Activated T-helper 1 cell treated with Interleukin-2 at 50 U/mL for 16 hours (primary cell): Measurements from ENCODE around the gene DMPK.
A peak's percentile ranks its signal among the peaks of the same experiment; 100 is the strongest.
"Not testable (repeated sequence)": the region's sequence is repeated elsewhere in the genome, so short reads cannot be mapped to it uniquely, and the experiment has no call there.

Experiments
- DNase-seq: peaks from one replicate; pipeline ENCODE4 v3.0.0-alpha.2; 2020; ENCODE audit warnings: low read depth

The DMPK gene

GRCh38 chr19:45815481-45816216 lies 33.4 kb upstream of the DMPK start:
- DNase-seq = no peak

GRCh38 chr19:45814851-45815480 lies 32.7 kb upstream of the DMPK start, which contains the start of gene RSPH6A:
Gene RSPH6A, minus strand, starts transcription at chr19:45815308. Its CDS starts 132 bp downstream, at chr19:45815176.
- DNase-seq = no peak

- DNase-seq = no peak
Observed at GRCh38 chr19:45814166-45814780, 32.0 kb upstream of the DMPK start.

GRCh38 chr19:45812297-45812696 lies 30.0 kb upstream of the DMPK start:
- no peak for DNase-seq

- DNase-seq = no peak
Observed at GRCh38 chr19:45809643-45810159, 27.4 kb upstream of the DMPK start.

- DNase-seq = no peak
Observed at GRCh38 chr19:45805719-45806118, 23.4 kb upstream of the DMPK start.

- DNase-seq = no peak
Observed at GRCh38 chr19:45804959-45805230, 22.6 kb upstream of the DMPK start.

GRCh38 chr19:45804140-45804958 lies 22.1 kb upstream of the DMPK start:
- DNase-seq = no peak

- DNase-seq = no peak
Observed at GRCh38 chr19:45801603-45802175, 19.4 kb upstream of the DMPK start.

- no peak for DNase-seq
Observed at GRCh38 chr19:45800070-45800553, 17.8 kb upstream of the DMPK start.

- not testable (repeated sequence) for DNase-seq
Observed at GRCh38 chr19:45799541-45799940, 17.3 kb upstream of the DMPK start.

- peak; percentile 31 for DNase-seq
Observed at GRCh38 chr19:45798995-45799517, 16.8 kb upstream of the DMPK start.

GRCh38 chr19:45794627-45795026 lies 12.3 kb upstream of the DMPK start:
- DNase-seq = no peak

GRCh38 chr19:45793876-45794275 lies 11.6 kb upstream of the DMPK start:
- no peak for DNase-seq

- no peak for DNase-seq
Observed at GRCh38 chr19:45793178-45793564, 10.9 kb upstream of the DMPK start.

- peak; percentile 99 for DNase-seq
Observed at GRCh38 chr19:45792470-45793177, 10.3 kb upstream of the DMPK start, which contains the start of gene DMWD. Gene DMWD, minus strand, starts transcription at chr19:45792845. Its CDS starts 89 bp downstream, at chr19:45792756.

GRCh38 chr19:45791744-45792469 lies 9.6 kb upstream of the DMPK start:
- no peak for DNase-seq

- DNase-seq = no peak
Observed at GRCh38 chr19:45790942-45791341, 8.7 kb upstream of the DMPK start.

- DNase-seq = no peak
Observed at GRCh38 chr19:45789035-45789786, 6.9 kb upstream of the DMPK start.
